Lung (tissue), 12 donors: ENCODE results near the gene RNF144A. TPM values are rescaled to one million over a fixed set of nuclear protein-coding genes. Genes with fewer than 3 reads are reported as not detected.
A peak's percentile ranks its signal among the peaks of the same experiment; 100 is the strongest.

Experiments
- ATAC-seq: fragments of 200-7000 bp; cut with Tn5 transposase; one replicate; pipeline ENCODE4 v1.9.1; 2020; ENCODE audit warnings: moderate number of reproducible peaks; ENCODE audit not compliant: insufficient read depth, low FRiP score
- DNase-seq, 3 donors: peaks; one replicate each; pipeline ENCODE4 v3.0.0-alpha.2; 2013 to 2017
- H3K27ac ChIP-seq, 2 donors: one replicate each; pipeline ENCODE4 v1.5.1; 2013; ENCODE audit warnings: mild to moderate bottlenecking in 2 of 2, moderate library complexity in 2 of 2, control low read depth in 1 of 2, inconsistent platforms in 1 of 2, low read depth in 1 of 2, low read length in 1 of 2
- H3K27me3 ChIP-seq, 3 donors: one replicate each; pipeline ENCODE4 v1.5.1; 2013; ENCODE audit warnings: low read length in 2 of 3; ENCODE audit not compliant: control insufficient read depth in 3 of 3, insufficient read depth in 3 of 3
- H3K36me3 ChIP-seq, 4 donors: one replicate each; pipeline ENCODE4 v1.5.1; 2013; ENCODE audit warnings: low read length in 4 of 4, mild to moderate bottlenecking in 1 of 4, moderate library complexity in 1 of 4; ENCODE audit not compliant: control insufficient read depth in 4 of 4, insufficient read depth in 4 of 4
- H3K4me1 ChIP-seq, 5 donors: one replicate each; pipeline ENCODE4 v1.5.1; 2013; ENCODE audit warnings: low read length in 5 of 5, mild to moderate bottlenecking in 2 of 5, moderate library complexity in 1 of 5; ENCODE audit not compliant: control insufficient read depth in 5 of 5, insufficient read depth in 5 of 5
- H3K4me3 ChIP-seq: one replicate; pipeline ENCODE4 v1.5.1; 2013; ENCODE audit warnings: mild to moderate bottlenecking, control low read depth, moderate library complexity
- H3K9ac ChIP-seq, 2 donors: one replicate each; pipeline ENCODE4 v1.5.1; 2013; ENCODE audit warnings: low read length in 2 of 2, control low read depth in 1 of 2; ENCODE audit not compliant: insufficient read depth in 1 of 2
- H3K9me3 ChIP-seq, 4 donors: one replicate each; pipeline ENCODE4 v1.5.1; 2013; ENCODE audit warnings: low read length in 3 of 4, mild to moderate bottlenecking in 1 of 4, moderate library complexity in 1 of 4; ENCODE audit not compliant: control insufficient read depth in 4 of 4, insufficient read depth in 3 of 4
- WGBS, 2 donors: extraction: QIAGEN DNeasy Blood & Tissue Kit; methylation state at CpG; one replicate each; pipeline ENCODE4 v1.1.7; 2013; 5-methylcytosine and 5-hydroxymethylcytosine counted together
- polyA plus RNA-seq, 2 donors: library from polyadenylated mRNA; stranded (reverse); fragments of 200-250 nt; gene quantifications; one replicate each; pipeline ENCODE4 v1.2.1, GENCODE V29; 2013
- total RNA-seq, 2 donors: library from RNA; depleted of rRNA in 1 of 2; stranded (reverse); fragments of >200 nt in 1 of 2; gene quantifications; one replicate each; pipeline ENCODE4 v1.2.1, GENCODE V29; 2014 to 2021
- TF ChIP-seq, protein P1 (sequence below): IDR thresholded peaks from 2 replicates; pipeline ENCODE4 v1.5.1; 2012; ENCODE audit warnings: mild to moderate bottlenecking; ENCODE audit errors: control extremely low read depth, extremely low read depth
- donor health status: control.
- donor health status: control.
- donor health status: Bipolar disorder and iron deficiency.
- donor health status: healthy.
- donor health status: DM: yes; HTN: yes; CAD: no.

RNF144A gene
- total and polyA plus RNA-seq, 4 donors = 2.7 to 25.3 (median 5.8) TPM

GRCh38 chr2:6905668-6906067 is 11.5 kb upstream of the RNF144A start:
- TF ChIP-seq, protein P1, sequence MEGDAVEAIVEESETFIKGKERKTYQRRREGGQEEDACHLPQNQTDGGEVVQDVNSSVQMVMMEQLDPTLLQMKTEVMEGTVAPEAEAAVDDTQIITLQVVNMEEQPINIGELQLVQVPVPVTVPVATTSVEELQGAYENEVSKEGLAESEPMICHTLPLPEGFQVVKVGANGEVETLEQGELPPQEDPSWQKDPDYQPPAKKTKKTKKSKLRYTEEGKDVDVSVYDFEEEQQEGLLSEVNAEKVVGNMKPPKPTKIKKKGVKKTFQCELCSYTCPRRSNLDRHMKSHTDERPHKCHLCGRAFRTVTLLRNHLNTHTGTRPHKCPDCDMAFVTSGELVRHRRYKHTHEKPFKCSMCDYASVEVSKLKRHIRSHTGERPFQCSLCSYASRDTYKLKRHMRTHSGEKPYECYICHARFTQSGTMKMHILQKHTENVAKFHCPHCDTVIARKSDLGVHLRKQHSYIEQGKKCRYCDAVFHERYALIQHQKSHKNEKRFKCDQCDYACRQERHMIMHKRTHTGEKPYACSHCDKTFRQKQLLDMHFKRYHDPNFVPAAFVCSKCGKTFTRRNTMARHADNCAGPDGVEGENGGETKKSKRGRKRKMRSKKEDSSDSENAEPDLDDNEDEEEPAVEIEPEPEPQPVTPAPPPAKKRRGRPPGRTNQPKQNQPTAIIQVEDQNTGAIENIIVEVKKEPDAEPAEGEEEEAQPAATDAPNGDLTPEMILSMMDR = no peak
- 93 to 100% methylated on average over 1 of the region's 1 CpG for WGBS, 2 donors
- DNase-seq = no peak
- Histone ChIP-seq H3K27ac (no peak overlapping the region), H3K4me3 (no peak overlapping the region), H3K9me3 (no peaks in the 10 kb centered on the region), H3K4me1 (no peaks in the 10 kb centered on the region), H3K27me3 (no peaks in the 10 kb centered on the region), H3K9ac (no peak overlapping the region), H3K36me3 (no peaks in the 10 kb centered on the region)
- ATAC-seq = no peak

DNA sequence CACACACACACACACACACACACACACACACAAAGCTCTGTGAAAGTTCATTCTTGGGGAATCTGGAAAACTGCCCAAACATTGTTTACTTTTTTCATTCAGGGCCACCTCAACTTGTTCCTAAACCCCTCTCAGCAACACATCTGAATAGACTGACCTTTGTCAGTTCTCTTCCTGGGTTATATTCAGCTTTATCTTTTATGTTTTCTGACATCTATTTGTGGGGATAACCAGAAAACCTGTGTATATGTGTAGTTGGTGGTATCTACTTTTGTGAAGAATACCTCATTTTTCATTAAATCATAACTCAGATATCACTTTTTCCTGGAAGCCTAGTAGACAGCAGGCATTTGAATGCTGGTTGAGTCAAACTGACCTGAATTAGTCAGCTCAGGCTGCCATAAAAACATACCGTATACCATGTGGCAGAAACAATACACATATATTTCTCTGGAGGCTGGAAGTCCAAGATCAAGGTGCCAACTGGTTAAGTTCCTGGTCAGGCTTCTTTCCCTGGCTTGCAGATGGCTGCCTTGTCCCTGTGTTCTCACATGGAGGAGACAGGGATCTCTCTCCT is 11.0 kb upstream of the RNF144A start:
- Histone ChIP-seq H3K4me1 (no peaks in the 10 kb centered on the region), H3K27ac (no peak overlapping the region), H3K9me3 (no peaks in the 10 kb centered on the region), H3K9ac (no peak overlapping the region), H3K27me3 (no peaks in the 10 kb centered on the region), H3K4me3 (no peak overlapping the region), H3K36me3 (no peaks in the 10 kb centered on the region)
- ATAC-seq (no peak), DNase-seq (peak in 2 of 3 donors; percentile 35 to 56)
- 86 to 87% methylated on average over 1 of the region's 1 CpG for WGBS, 2 donors
- TF ChIP-seq, protein P1 = no peak

GRCh38 chr2:6908291-6908690 is 8.9 kb upstream of the RNF144A start:
- no peak overlapping the region for H3K9ac ChIP-seq
- no peak overlapping the region for H3K4me3 ChIP-seq
- TF ChIP-seq, protein P1 = no peak
- H3K27ac ChIP-seq = no peak overlapping the region
- WGBS, 2 donors = 93 to 95% methylated on average over 2 of the region's 2 CpGs
- no peaks in the 10 kb centered on the region for H3K4me1 ChIP-seq
- H3K9me3 ChIP-seq = no peaks in the 10 kb centered on the region
- no peaks in the 10 kb centered on the region for H3K27me3 ChIP-seq
- H3K36me3 ChIP-seq = no peaks in the 10 kb centered on the region
- DNase-seq (no peak), ATAC-seq (no peak)
